ENCODE data around the gene DNAJC7.
"Not testable (repeated sequence)": the region's sequence is repeated elsewhere in the genome, so short reads cannot be mapped to it uniquely, and the experiment has no call there.

The DNAJC7 gene

GRCh38 chr17:41948762-41949460 is 68.3 kb downstream of the DNAJC7 start:
- no peak for DNase-seq

- DNase-seq = no peak
Observed at GRCh38 chr17:41944943-41945342, 72.3 kb downstream of the DNAJC7 start.

GRCh38 chr17:41943492-41943891 is 73.7 kb downstream of the DNAJC7 start:
- no peak for DNase-seq

GRCh38 chr17:41942626-41943373 is 74.4 kb downstream of the DNAJC7 start:
- DNase-seq = no peak

- DNase-seq = no peak
Observed at GRCh38 chr17:41941168-41941567, 76.1 kb downstream of the DNAJC7 start.

GRCh38 chr17:41939693-41940090 is 77.5 kb downstream of the DNAJC7 start:
- DNase-seq = no peak

GRCh38 chr17:41939044-41939692 is 78.1 kb downstream of the DNAJC7 start:
- no peak for DNase-seq

GRCh38 chr17:41937970-41938954 is 79.0 kb downstream of the DNAJC7 start:
- no peak for DNase-seq

- no peak for DNase-seq
Observed at GRCh38 chr17:41935641-41936040, 81.6 kb downstream of the DNAJC7 start.

GRCh38 chr17:41932816-41933389 is 84.3 kb downstream of the DNAJC7 start:
- no peak for DNase-seq

GRCh38 chr17:41931715-41932114 is 85.5 kb downstream of the DNAJC7 start:
- not testable (repeated sequence) for DNase-seq

- DNase-seq = not testable (repeated sequence)
Observed at GRCh38 chr17:41930833-41931156, 86.4 kb downstream of the DNAJC7 start.

- peak; percentile 96 to 97 for DNase-seq
Observed at GRCh38 chr17:41930009-41930832, 87.0 kb downstream of the DNAJC7 start, which contains the start of gene ODAD4. TSS of gene ODAD4 (plus strand) at chr17:41930617. CDS start at chr17:41930724, 107 bp downstream.

GRCh38 chr17:41928693-41929251 is 88.5 kb downstream of the DNAJC7 start:
- DNase-seq = no peak

Measured in CD4-positive, alpha-beta T cell treated with Interleukin-1 beta for 1 hour (primary cell).